Loucy (cell line): ENCODE results near the gene PLPP3.

ENCODE experiments used
- H2AFZ ChIP-seq: fragments of 200-600 bp; sonication (generic); 2 replicates; pipeline ENCODE4 v1.6.0; 2016; ENCODE audit warnings: antibody characterized with exemption, mild to moderate bottlenecking, low read length, moderate library complexity
- H3F3A ChIP-seq: fragments of 200-600 bp; 2 replicates; pipeline ENCODE4 v1.6.0; 2016; ENCODE audit warnings: antibody characterized with exemption, low read depth, mild to moderate bottlenecking
- H3K27me3 ChIP-seq: fragments of 200-600 bp; sonication (generic); 2 replicates; pipeline ENCODE4 v1.6.1; 2014; ENCODE audit warnings: low read length, mild to moderate bottlenecking; ENCODE audit not compliant: insufficient read depth, poor library complexity, severe bottlenecking
- H3K36me3 ChIP-seq: fragments of 200-600 bp; sonication (generic); 2 replicates; pipeline ENCODE4 v1.6.1; 2016; ENCODE audit warnings: low read length; ENCODE audit not compliant: insufficient read depth
- H3K4me1 ChIP-seq: fragments of 200-600 bp; sonication (generic); 2 replicates; pipeline ENCODE4 v1.5.1; 2014; ENCODE audit warnings: low read length, mild to moderate bottlenecking; ENCODE audit not compliant: insufficient read depth, poor library complexity, severe bottlenecking
- H3K4me2 ChIP-seq: fragments of 200-600 bp; sonication (generic); 2 replicates; pipeline ENCODE4 v1.6.0; 2014; ENCODE audit warnings: antibody characterized with exemption, low read length, low read depth, mild to moderate bottlenecking; ENCODE audit not compliant: poor library complexity, severe bottlenecking
- H3K4me3 ChIP-seq: fragments of 200-600 bp; sonication (generic); 2 replicates; pipeline ENCODE4 v1.5.1; 2014; ENCODE audit warnings: low read length, mild to moderate bottlenecking, mixed read lengths; ENCODE audit not compliant: poor library complexity, severe bottlenecking
- H3K79me2 ChIP-seq: fragments of 200-600 bp; sonication (generic); 2 replicates; pipeline ENCODE4 v1.6.1; 2014; ENCODE audit warnings: low read length; ENCODE audit not compliant: insufficient read depth
- H3K9ac ChIP-seq: fragments of 200-600 bp; sonication (generic); 2 replicates; pipeline ENCODE4 v1.6.0; 2014; ENCODE audit warnings: mild to moderate bottlenecking, low read depth, low read length, moderate library complexity; ENCODE audit not compliant: poor library complexity, severe bottlenecking
- H3K9me2 ChIP-seq: fragments of 200-600 bp; sonication (generic); replicated peaks from 2 replicates; pipeline ENCODE4 v1.6.1; 2016; ENCODE audit warnings: low read depth, low read length, mixed read lengths
- H3K9me3 ChIP-seq: fragments of 200-600 bp; sonication (generic); 2 replicates; pipeline ENCODE4 v1.6.1; 2014; ENCODE audit warnings: mild to moderate bottlenecking, antibody characterized with exemption, low read length, low read depth; ENCODE audit not compliant: insufficient read depth
- H4K20me1 ChIP-seq: fragments of 200-600 bp; sonication (generic); 2 replicates; pipeline ENCODE4 v1.6.0; 2014; ENCODE audit warnings: antibody characterized with exemption, low read length, mild to moderate bottlenecking; ENCODE audit not compliant: insufficient read depth, poor library complexity, severe bottlenecking
- CTCF ChIP-seq: fragments of 200-600 bp; sonication (generic); conservative IDR thresholded peaks from 2 replicates; pipeline ENCODE4 v1.5.1; 2014; ENCODE audit warnings: mild to moderate bottlenecking, antibody characterized with exemption, low read length
- EZH2phosphoT487 ChIP-seq: fragments of 200-600 bp; IDR thresholded peaks from 2 replicates; pipeline ENCODE4 v1.6.1; 2018; ENCODE audit warnings: antibody characterized with exemption, mild to moderate bottlenecking, moderate library complexity, borderline replicate concordance

The PLPP3 gene

DNA sequence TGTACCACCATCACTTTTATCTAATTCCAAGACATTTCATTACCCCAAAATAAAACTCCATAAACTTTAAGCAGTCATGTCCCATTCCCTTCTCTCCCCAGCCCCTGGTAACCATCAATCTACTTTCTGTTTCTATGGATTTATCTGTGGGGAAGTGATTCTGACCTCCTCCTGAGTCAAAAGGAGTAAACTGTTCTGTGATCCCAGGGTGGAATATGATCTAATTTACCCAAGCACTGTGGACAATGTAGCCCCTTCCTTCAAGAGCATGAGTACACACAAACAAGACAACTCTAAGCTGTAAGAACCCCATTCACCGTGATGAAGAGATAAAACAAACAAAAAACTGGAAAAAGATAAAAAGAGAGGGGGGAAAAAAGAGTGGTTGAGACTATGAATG, 77.9 kb downstream of the PLPP3 start:
- Histone ChIP-seq H3K9me3 (no peaks in the 10 kb centered on the region; the same call in 1 of the 2 replicates), H3K79me2 (no peaks in the 10 kb centered on the region), H3K4me3 (no peak overlapping the region), H3K4me1 (no peaks in the 10 kb centered on the region), H3K9ac (no peak overlapping the region), H4K20me1 (no peaks in the 10 kb centered on the region), H3K9me2 (no peaks in the 10 kb centered on the region; the same call in 1 of the 2 replicates), H3K36me3 (no peaks in the 10 kb centered on the region), H3F3A (no peaks in the 10 kb centered on the region), H3K4me2 (no peak overlapping the region), H2AFZ (no peak overlapping the region), H3K27me3 (no peaks in the 10 kb centered on the region)
- no peak for TF ChIP-seq CTCF
- no peak for TF ChIP-seq EZH2phosphoT487

DNA sequence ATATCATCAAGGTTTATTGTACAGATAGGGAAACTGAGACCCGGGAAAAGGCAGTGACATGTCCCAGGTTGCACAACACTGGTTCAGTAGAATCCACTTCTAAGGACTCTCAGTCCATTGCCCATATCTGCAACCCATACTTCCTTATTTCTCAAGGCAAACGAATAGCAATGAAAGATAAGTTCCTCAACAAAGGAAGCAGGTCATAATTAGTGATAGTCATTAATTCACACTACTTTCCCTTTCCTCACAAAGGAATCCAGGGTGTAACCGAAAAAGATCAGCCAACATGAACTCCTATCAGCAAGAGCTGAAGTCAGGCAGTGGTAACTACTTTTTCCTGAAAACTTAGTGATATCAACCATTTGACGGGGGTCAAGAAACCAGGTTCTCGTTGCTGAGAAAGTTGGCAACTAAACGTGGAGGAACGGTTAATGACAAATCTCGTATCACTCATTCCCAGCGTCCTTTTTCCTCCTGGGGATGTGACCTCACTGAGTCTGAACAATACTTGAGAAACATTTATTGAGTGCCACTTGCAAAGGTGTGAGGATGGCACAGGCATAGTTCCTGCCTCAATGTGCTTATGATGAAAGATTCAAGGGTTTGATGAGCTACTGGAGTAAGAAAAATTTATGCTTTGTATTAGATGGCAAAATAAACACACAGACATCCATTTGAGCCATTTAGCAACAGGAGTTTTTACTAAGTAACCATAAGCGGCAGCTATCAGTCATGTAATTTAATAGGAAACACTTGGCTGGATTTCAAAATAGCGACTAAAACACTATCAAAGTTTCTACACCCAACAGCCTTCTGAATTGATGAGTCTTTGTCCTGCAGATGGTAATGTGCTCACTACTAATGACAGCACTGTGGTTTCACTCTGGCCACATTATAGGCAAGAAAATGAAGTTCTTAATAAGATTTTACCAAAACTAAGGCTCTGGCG, 82.3 kb downstream of the PLPP3 start:
- Histone ChIP-seq H3K9me3 (peaks cover 2% of the 10 kb centered on the region; the same call in 1 of the 2 replicates), H4K20me1 (no peaks in the 10 kb centered on the region), H3K9ac (no peak overlapping the region), H3K79me2 (no peaks in the 10 kb centered on the region), H3K4me1 (no peaks in the 10 kb centered on the region), H3K36me3 (no peaks in the 10 kb centered on the region), H3K4me2 (no peak overlapping the region), H2AFZ (no peak overlapping the region), H3F3A (no peaks in the 10 kb centered on the region), H3K27me3 (no peaks in the 10 kb centered on the region), H3K4me3 (no peak overlapping the region), H3K9me2 (no peaks in the 10 kb centered on the region; the same call in 1 of the 2 replicates)
- TF ChIP-seq CTCF, result no peak
- TF ChIP-seq EZH2phosphoT487, result no peak

GRCh38 chr1:56496158-56496557, 83.2 kb downstream of the PLPP3 start:
- Histone ChIP-seq H3K79me2 (no peaks in the 10 kb centered on the region), H3F3A (no peaks in the 10 kb centered on the region), H3K9me2 (no peaks in the 10 kb centered on the region), H3K4me2 (no peak overlapping the region), H3K9ac (no peak overlapping the region), H3K27me3 (no peaks in the 10 kb centered on the region), H3K4me1 (no peaks in the 10 kb centered on the region), H3K4me3 (no peak overlapping the region), H3K36me3 (no peaks in the 10 kb centered on the region), H2AFZ (no peak overlapping the region), H4K20me1 (no peaks in the 10 kb centered on the region), H3K9me3 (0 out of 2 replicates have a peak, but pooled peaks cover 2% of the 10 kb centered on the region)
- TF ChIP-seq CTCF, result no peak
- TF ChIP-seq EZH2phosphoT487, result no peak
